Adrenal gland (tissue), 5 donors: ENCODE results near the gene IFRD2.

ENCODE experiments used
- CTCF ChIP-seq, 6 experiments: fragments of 450-650 bp in 4 of 6; fragments of 200-600 bp in 2 of 6; sonication (generic) in 1 of 6; IDR thresholded peaks; 1 replicate in 5 of 6; 2 replicates in 1 of 6; pipeline versions ENCODE4 v1.5.1 to v1.8.0; 2016 to 2021; ENCODE audit warnings: antibody characterized with exemption in 6 of 6, mild to moderate bottlenecking in 2 of 6, moderate library complexity in 1 of 6
- POLR2A ChIP-seq, 2 donors: fragments of 450-650 bp; IDR thresholded peaks; one replicate each; pipeline ENCODE4 v1.6.1; 2017; ENCODE audit warnings: antibody characterized with exemption in 2 of 2, mild to moderate bottlenecking in 2 of 2, moderate library complexity in 1 of 2
- donor health status: DM: no; HTN: no; CAD: no.

- TF ChIP-seq CTCF (IDR thresholded peaks at IDR 0.05) (no peak), POLR2A (IDR thresholded peaks at IDR 0.05) (no peak)
Observed at GRCh38 chr3:50260942-50261441, 31.2 kb downstream of the IFRD2 start.
